ENCODE measurements around the gene REPS2.

GRCh38 chrX:16971694-16972093, 25.2 kb downstream of the REPS2 start:
- TF ChIP-seq CTCF (IDR thresholded peaks at IDR 0.05; ENCODE audit: low read depth, low read length, poor library complexity, severe bottlenecking), result no peak
- TF ChIP-seq EZH2phosphoT487 (IDR thresholded peaks at IDR 0.05; ENCODE audit: borderline replicate concordance, low read length), result no peak

All from DOHH2 (cell line).